Tibial nerve (tissue), 3 donors: ENCODE measurements around the gene PHLPP1.

Source experiments
- CTCF ChIP-seq, 5 experiments: fragments of 200-600 bp in 3 of 5; fragments of 450-650 bp in 2 of 5; sonication (generic) in 3 of 5; IDR thresholded peaks; one replicate each; pipeline ENCODE4 v1.5.1; 2016 to 2019; ENCODE audit warnings: antibody characterized with exemption in 5 of 5, mild to moderate bottlenecking in 3 of 5, moderate library complexity in 2 of 5
- POLR2A ChIP-seq, 2 donors: fragments of 450-650 bp; IDR thresholded peaks; one replicate each; pipeline ENCODE4 v1.6.1; 2017; ENCODE audit warnings: antibody characterized with exemption in 2 of 2, mild to moderate bottlenecking in 2 of 2, moderate library complexity in 2 of 2

GRCh38 chr18:63003899-63004298 lies 288.6 kb downstream of the PHLPP1 start:
- TF ChIP-seq CTCF (IDR thresholded peaks at IDR 0.05) (no peak), POLR2A (IDR thresholded peaks at IDR 0.05) (no peak)
